CD8-positive, alpha-beta memory T cell (primary cell): ENCODE measurements around the gene BASP1. TPM values are rescaled to one million over a fixed set of nuclear protein-coding genes. Genes with fewer than 3 reads are reported as not detected.
"Not testable (repeated sequence)": the region's sequence is repeated elsewhere in the genome, so short reads cannot be mapped to it uniquely, and the experiment has no call there.

ENCODE experiments used
- CTCF ChIA-PET: fragments of 350-600 bp; sonication (Branson Sonifier 250); formaldehyde crosslinking; loops from one replicate; lab custom pipeline; 2021; ENCODE audit warnings: antibody characterized with exemption; lab: Charles Lee
- POLR2A ChIA-PET: fragments of 350-600 bp; sonication (Branson Sonifier 250); formaldehyde crosslinking; loops from one replicate; lab custom pipeline; 2021; ENCODE audit warnings: antibody characterized with exemption; lab: Charles Lee
- DNase-seq, 5 donors: peaks; one replicate each; pipeline versions ENCODE4 v3.0.0 to v3.0.0-alpha.2; 2020 to 2022; ENCODE audit warnings: mixed read lengths in 1 of 5
- H3K27ac ChIP-seq: one replicate; pipeline ENCODE4 v1.7.0; 2013; ENCODE audit warnings: low read depth, mild to moderate bottlenecking, low read length, moderate library complexity
- H3K27me3 ChIP-seq: 2 replicates; pipeline ENCODE4 v1.7.0; 2013; ENCODE audit warnings: low read length, mild to moderate bottlenecking; ENCODE audit not compliant: insufficient read depth, poor library complexity, severe bottlenecking
- H3K36me3 ChIP-seq: 2 replicates; pipeline ENCODE4 v1.7.0; 2013; ENCODE audit warnings: mild to moderate bottlenecking, low read length, moderate library complexity; ENCODE audit not compliant: insufficient read depth
- H3K4me1 ChIP-seq: 2 replicates; pipeline ENCODE4 v1.7.0; 2013; ENCODE audit warnings: mild to moderate bottlenecking, low read length, moderate library complexity; ENCODE audit not compliant: insufficient read depth
- H3K4me3 ChIP-seq: 2 replicates; pipeline ENCODE4 v1.7.0; 2013; ENCODE audit warnings: mild to moderate bottlenecking, low read length
- H3K9me3 ChIP-seq: 2 replicates; pipeline ENCODE4 v1.7.0; 2013; ENCODE audit warnings: mild to moderate bottlenecking, low read length
- H3K27ac Mint-ChIP-seq, 8 donors: one replicate each; pipeline ENCODE4 v1.8.0; 2020 to 2021; ENCODE audit warnings: mixed read lengths in 8 of 8, mild to moderate bottlenecking in 6 of 8, inconsistent platforms in 3 of 8, moderate library complexity in 3 of 8
- H3K27me3 Mint-ChIP-seq, 2 donors: one replicate each; pipeline ENCODE4 v1.8.0; 2020 to 2021; ENCODE audit warnings: mixed read lengths in 2 of 2, mild to moderate bottlenecking in 1 of 2, moderate library complexity in 1 of 2
- H3K36me3 Mint-ChIP-seq, 3 donors: one replicate each; pipeline ENCODE4 v1.8.0; 2020 to 2021; ENCODE audit warnings: mixed read lengths in 3 of 3, inconsistent platforms in 1 of 3, mild to moderate bottlenecking in 1 of 3
- H3K4me1 Mint-ChIP-seq, 3 donors: one replicate each; pipeline ENCODE4 v1.8.0; 2020 to 2021; ENCODE audit warnings: mixed read lengths in 3 of 3, inconsistent platforms in 1 of 3, mild to moderate bottlenecking in 1 of 3
- H3K4me3 Mint-ChIP-seq, 7 donors: one replicate each; pipeline ENCODE4 v1.8.0; 2020 to 2021; ENCODE audit warnings: mixed read lengths in 7 of 7, mild to moderate bottlenecking in 6 of 7, moderate library complexity in 4 of 7, inconsistent platforms in 2 of 7
- H3K9me3 Mint-ChIP-seq, 5 donors: one replicate each; pipeline ENCODE4 v1.8.0; 2020 to 2022; ENCODE audit warnings: mixed read lengths in 5 of 5, mild to moderate bottlenecking in 3 of 5, moderate library complexity in 2 of 5, inconsistent platforms in 1 of 5
- polyA plus RNA-seq: library from polyadenylated mRNA; unstranded; fragments of 300-500 nt; fragmentation: Illumina TruSeq; gene quantifications from one replicate; pipeline ENCODE4 v1.2.3, GENCODE V29; 2021
- total RNA-seq, 2 experiments: library from RNA; stranded (reverse); gene quantifications; one replicate each; pipeline ENCODE4 v1.2.3, GENCODE V29; 2021

BASP1 gene
- total and polyA plus RNA-seq, 3 experiments from 2014 or later = 0.28 to 0.49 TPM; not detected in 1

GRCh38 chr5:17255471-17256021 lies 38.1 kb downstream of the BASP1 start:
- peaks cover 1 to 18% (median 7%) of the 10 kb centered on the region in 5 donors for H3K9me3 Mint-ChIP-seq
- no peak for DNase-seq
- H3K4me3 ChIP-seq = no peak overlapping the region
- no peak overlapping the region for H3K27ac Mint-ChIP-seq
- H3K36me3 ChIP-seq = no peaks in the 10 kb centered on the region
- no peaks in the 10 kb centered on the region for H3K4me1 ChIP-seq
- ChIA-PET POLR2A (no interaction called here), CTCF (no interaction called here)
- no peaks in the 10 kb centered on the region for H3K27me3 ChIP-seq
- no peaks in the 10 kb centered on the region for H3K9me3 ChIP-seq
- no peak overlapping the region for H3K4me3 Mint-ChIP-seq
- no peaks in the 10 kb centered on the region for H3K36me3 Mint-ChIP-seq
- no peaks in the 10 kb centered on the region for H3K27me3 Mint-ChIP-seq
- H3K4me1 Mint-ChIP-seq = no peaks in the 10 kb centered on the region
- H3K27ac ChIP-seq = no peak overlapping the region

GRCh38 chr5:17256171-17256570 lies 38.7 kb downstream of the BASP1 start:
- CTCF ChIA-PET = no interaction called here
- no peaks in the 10 kb centered on the region for H3K27me3 Mint-ChIP-seq
- no peak for DNase-seq
- no peaks in the 10 kb centered on the region for H3K9me3 ChIP-seq
- no peaks in the 10 kb centered on the region for H3K4me1 ChIP-seq
- H3K27me3 ChIP-seq = no peaks in the 10 kb centered on the region
- POLR2A ChIA-PET = no interaction called here
- no peaks in the 10 kb centered on the region for H3K4me1 Mint-ChIP-seq
- H3K4me3 Mint-ChIP-seq = no peak overlapping the region
- no peak overlapping the region for H3K27ac Mint-ChIP-seq
- no peak overlapping the region for H3K27ac ChIP-seq
- no peaks in the 10 kb centered on the region for H3K36me3 Mint-ChIP-seq
- peaks cover 1 to 15% (median 5%) of the 10 kb centered on the region in 5 donors for H3K9me3 Mint-ChIP-seq
- H3K4me3 ChIP-seq = no peak overlapping the region
- H3K36me3 ChIP-seq = no peaks in the 10 kb centered on the region

GRCh38 chr5:17256839-17257238 lies 39.4 kb downstream of the BASP1 start:
- H3K9me3 Mint-ChIP-seq = peaks cover under 1 to 11% (median 5%) of the 10 kb centered on the region in 5 donors
- Histone ChIP-seq H3K9me3 (no peaks in the 10 kb centered on the region), H3K27me3 (no peaks in the 10 kb centered on the region), H3K27ac (no peak overlapping the region), H3K36me3 (no peaks in the 10 kb centered on the region), H3K4me1 (no peaks in the 10 kb centered on the region), H3K4me3 (no peak overlapping the region)
- POLR2A ChIA-PET = no interaction called here
- no peaks in the 10 kb centered on the region for H3K27me3 Mint-ChIP-seq
- H3K27ac Mint-ChIP-seq = no peak overlapping the region
- H3K36me3 Mint-ChIP-seq = no peaks in the 10 kb centered on the region
- CTCF ChIA-PET = no interaction called here
- DNase-seq = no peak
- no peak overlapping the region for H3K4me3 Mint-ChIP-seq
- no peaks in the 10 kb centered on the region for H3K4me1 Mint-ChIP-seq

GRCh38 chr5:17257705-17258273 lies 40.4 kb downstream of the BASP1 start:
- CTCF ChIA-PET = no interaction called here
- Histone ChIP-seq H3K36me3 (no peaks in the 10 kb centered on the region), H3K27me3 (no peaks in the 10 kb centered on the region), H3K27ac (no peak overlapping the region), H3K9me3 (no peaks in the 10 kb centered on the region), H3K4me3 (no peak overlapping the region), H3K4me1 (no peaks in the 10 kb centered on the region)
- H3K4me3 Mint-ChIP-seq = no peak overlapping the region
- peaks cover 1 to 14% (median 3%) of the 10 kb centered on the region in 5 donors for H3K9me3 Mint-ChIP-seq
- POLR2A ChIA-PET = interaction anchor here (0.5 kb wide), 1 partner anchor 9 kb away, joined by 5 read pairs; no protein-coding TSS in a partner anchor
- peaks cover 0 to 2% of the 10 kb centered on the region in 2 donors for H3K27me3 Mint-ChIP-seq
- H3K36me3 Mint-ChIP-seq = no peaks in the 10 kb centered on the region
- no peak overlapping the region for H3K27ac Mint-ChIP-seq
- DNase-seq = no peak
- H3K4me1 Mint-ChIP-seq = no peaks in the 10 kb centered on the region

GRCh38 chr5:17258431-17258830 lies 41.0 kb downstream of the BASP1 start:
- ChIA-PET CTCF (no interaction called here), POLR2A (interaction anchor here (0.5 kb wide), 1 partner anchor 8 kb away, joined by 5 read pairs; no protein-coding TSS in a partner anchor)
- Histone ChIP-seq H3K27me3 (no peaks in the 10 kb centered on the region), H3K9me3 (no peaks in the 10 kb centered on the region), H3K36me3 (no peaks in the 10 kb centered on the region), H3K4me3 (no peak overlapping the region), H3K27ac (no peak overlapping the region), H3K4me1 (no peaks in the 10 kb centered on the region)
- Mint-ChIP-seq H3K27ac (no peak overlapping the region), H3K27me3 (peaks cover 0 to 2% of the 10 kb centered on the region in 2 donors), H3K9me3 (peaks cover 1 to 14% (median 5%) of the 10 kb centered on the region in 5 donors), H3K4me3 (no peak overlapping the region), H3K4me1 (no peaks in the 10 kb centered on the region), H3K36me3 (no peaks in the 10 kb centered on the region)
- no peak for DNase-seq

- H3K27me3 ChIP-seq, H3K36me3 ChIP-seq, POLR2A ChIA-PET, H3K4me1 ChIP-seq, CTCF ChIA-PET, H3K9me3 ChIP-seq, H3K27ac Mint-ChIP-seq, H3K27ac ChIP-seq, DNase-seq, H3K4me1 Mint-ChIP-seq, H3K27me3 Mint-ChIP-seq, H3K4me3 Mint-ChIP-seq, H3K4me3 ChIP-seq, H3K36me3 Mint-ChIP-seq: not testable (repeated sequence)
- H3K9me3 Mint-ChIP-seq = peaks cover 1 to 17% (median 5%) of the 10 kb centered on the region in 5 donors
Observed at GRCh38 chr5:17259012-17259411, 41.6 kb downstream of the BASP1 start.

GRCh38 chr5:17259630-17260257 lies 42.3 kb downstream of the BASP1 start:
- no peak for DNase-seq
- H3K36me3 ChIP-seq = no peaks in the 10 kb centered on the region
- H3K9me3 ChIP-seq = no peaks in the 10 kb centered on the region
- ChIA-PET POLR2A (no interaction called here), CTCF (no interaction called here)
- no peaks in the 10 kb centered on the region for H3K27me3 ChIP-seq
- Mint-ChIP-seq H3K36me3 (no peaks in the 10 kb centered on the region), H3K27me3 (peaks cover 0 to 2% of the 10 kb centered on the region in 2 donors), H3K27ac (no peak overlapping the region), H3K9me3 (peaks cover 1 to 17% (median 5%) of the 10 kb centered on the region in 5 donors), H3K4me1 (no peaks in the 10 kb centered on the region), H3K4me3 (no peak overlapping the region)
- H3K27ac ChIP-seq = no peak overlapping the region
- H3K4me3 ChIP-seq = no peak overlapping the region
- no peaks in the 10 kb centered on the region for H3K4me1 ChIP-seq

- no peaks in the 10 kb centered on the region for H3K36me3 ChIP-seq
- POLR2A ChIA-PET = no interaction called here
- no peak for DNase-seq
- Mint-ChIP-seq H3K27ac (peak overlapping the region in 1 of 8 donors; percentile 26), H3K9me3 (peaks cover 1 to 17% (median 5%) of the 10 kb centered on the region in 5 donors), H3K27me3 (peaks cover 0 to 2% of the 10 kb centered on the region in 2 donors), H3K4me3 (no peak overlapping the region), H3K36me3 (no peaks in the 10 kb centered on the region), H3K4me1 (no peaks in the 10 kb centered on the region)
- H3K27ac ChIP-seq = no peak overlapping the region
- CTCF ChIA-PET = no interaction called here
- no peaks in the 10 kb centered on the region for H3K4me1 ChIP-seq
- no peaks in the 10 kb centered on the region for H3K27me3 ChIP-seq
- no peaks in the 10 kb centered on the region for H3K9me3 ChIP-seq
- H3K4me3 ChIP-seq = no peak overlapping the region
Observed at GRCh38 chr5:17260549-17260948, 43.1 kb downstream of the BASP1 start.
